D721Med (cell line): Measurements from ENCODE around the gene FOXO3.
"Not testable (repeated sequence)": the region's sequence is repeated elsewhere in the genome, so short reads cannot be mapped to it uniquely, and the experiment has no call there.

Experiments used
- DNase-seq: peaks from one replicate; pipeline ENCODE4 v3.0.0; 2011; ENCODE audit warnings: low spot score; ENCODE audit not compliant: insufficient read length
- FAIRE-seq: peaks from 2 replicates; lab custom pipeline; 2011; peaks lifted over from hg19 to GRCh38; lab: Jason Lieb, UNC
- TF ChIP-seq, protein P1 (sequence below): IDR thresholded peaks from 2 replicates; pipeline ENCODE4 v1.5.1; 2012; ENCODE audit warnings: mild to moderate bottlenecking, control low read depth; ENCODE audit not compliant: insufficient read depth; ENCODE audit errors: missing control alignments

FOXO3 gene

DNA sequence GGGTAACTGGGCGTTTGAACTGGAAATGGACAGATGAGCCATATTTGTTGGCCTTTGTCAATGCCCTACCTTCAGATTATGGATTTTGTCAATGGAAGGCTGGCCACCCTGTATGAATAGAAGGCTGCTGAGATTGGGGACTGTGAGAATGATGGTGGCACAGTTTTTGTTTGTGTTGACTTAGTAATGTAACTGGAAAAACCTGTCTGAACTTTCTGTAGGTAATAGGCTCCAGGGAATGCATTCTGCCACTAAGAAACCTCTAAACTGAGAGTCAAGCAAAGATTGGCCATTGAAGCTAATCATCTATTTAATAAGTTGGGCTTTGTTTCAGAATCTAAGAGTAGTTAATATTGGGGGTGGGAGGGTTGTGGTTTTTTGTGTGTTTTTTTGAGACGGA is 97.5 kb downstream of the FOXO3 start:
- no peak for FAIRE-seq
- TF ChIP-seq, protein P1, sequence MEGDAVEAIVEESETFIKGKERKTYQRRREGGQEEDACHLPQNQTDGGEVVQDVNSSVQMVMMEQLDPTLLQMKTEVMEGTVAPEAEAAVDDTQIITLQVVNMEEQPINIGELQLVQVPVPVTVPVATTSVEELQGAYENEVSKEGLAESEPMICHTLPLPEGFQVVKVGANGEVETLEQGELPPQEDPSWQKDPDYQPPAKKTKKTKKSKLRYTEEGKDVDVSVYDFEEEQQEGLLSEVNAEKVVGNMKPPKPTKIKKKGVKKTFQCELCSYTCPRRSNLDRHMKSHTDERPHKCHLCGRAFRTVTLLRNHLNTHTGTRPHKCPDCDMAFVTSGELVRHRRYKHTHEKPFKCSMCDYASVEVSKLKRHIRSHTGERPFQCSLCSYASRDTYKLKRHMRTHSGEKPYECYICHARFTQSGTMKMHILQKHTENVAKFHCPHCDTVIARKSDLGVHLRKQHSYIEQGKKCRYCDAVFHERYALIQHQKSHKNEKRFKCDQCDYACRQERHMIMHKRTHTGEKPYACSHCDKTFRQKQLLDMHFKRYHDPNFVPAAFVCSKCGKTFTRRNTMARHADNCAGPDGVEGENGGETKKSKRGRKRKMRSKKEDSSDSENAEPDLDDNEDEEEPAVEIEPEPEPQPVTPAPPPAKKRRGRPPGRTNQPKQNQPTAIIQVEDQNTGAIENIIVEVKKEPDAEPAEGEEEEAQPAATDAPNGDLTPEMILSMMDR = no peak
- DNase-seq = no peak

DNA sequence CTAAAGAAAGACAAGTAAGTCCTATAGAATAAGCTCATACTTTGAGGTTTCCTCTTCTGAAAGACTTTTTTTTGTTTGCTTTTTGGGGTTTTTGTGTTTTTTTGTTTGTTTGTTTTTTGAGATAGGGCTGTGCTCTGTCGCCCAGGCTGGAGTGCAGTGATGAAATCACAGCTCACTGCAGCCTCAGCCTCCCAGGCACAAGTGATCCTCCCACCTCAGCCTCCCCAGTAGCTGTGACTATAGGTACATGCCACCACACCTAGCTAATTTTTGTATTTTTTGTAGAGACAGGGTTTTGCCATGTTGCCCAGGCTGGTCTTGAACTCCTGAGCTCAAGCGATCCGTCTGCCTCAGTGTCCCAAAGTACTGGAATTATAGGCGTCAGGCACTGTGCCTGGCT is 98.1 kb downstream of the FOXO3 start:
- not testable (repeated sequence) for FAIRE-seq, DNase-seq

DNA sequence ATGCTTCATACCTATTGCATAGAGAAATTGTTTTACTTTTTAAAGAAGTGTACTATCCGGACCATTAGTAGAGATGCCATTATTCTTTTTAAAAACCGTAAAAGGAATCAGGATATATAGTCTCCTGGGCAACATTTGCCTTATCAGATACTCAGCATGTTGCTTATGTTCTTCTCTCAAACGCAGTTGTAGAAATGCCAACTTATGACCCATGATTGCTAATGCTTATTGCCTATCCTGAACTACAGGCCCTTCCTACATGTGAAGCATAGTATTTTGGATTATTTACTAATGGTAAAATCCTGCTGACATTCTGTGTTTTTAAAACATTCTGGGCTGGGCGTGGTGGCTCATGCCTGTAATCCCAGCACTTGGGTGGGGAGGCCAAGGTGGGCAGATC is 99.5 kb downstream of the FOXO3 start:
- no peak for FAIRE-seq
- DNase-seq = no peak
- TF ChIP-seq, protein P1 = no peak

DNA sequence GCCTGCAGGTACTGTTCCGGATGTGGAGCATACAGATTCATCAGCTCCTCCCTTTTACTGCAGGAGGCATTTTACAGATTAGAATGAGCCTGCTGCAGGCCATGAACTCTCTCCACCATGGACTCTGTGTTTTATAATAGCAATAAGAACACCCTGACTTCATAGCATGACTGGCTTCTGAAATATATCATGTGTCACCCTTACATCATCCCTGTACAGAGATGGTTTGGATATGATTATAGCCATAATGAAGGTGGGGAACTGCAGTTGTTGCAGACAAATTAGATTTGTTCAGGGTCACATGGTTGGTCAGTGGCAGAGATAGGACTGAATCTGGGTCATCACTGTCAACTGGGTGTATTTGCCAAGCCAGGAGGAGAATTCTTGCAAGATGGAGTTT is 100.7 kb downstream of the FOXO3 start:
- no peak for FAIRE-seq
- no peak for DNase-seq
- TF ChIP-seq, protein P1 = no peak

DNA sequence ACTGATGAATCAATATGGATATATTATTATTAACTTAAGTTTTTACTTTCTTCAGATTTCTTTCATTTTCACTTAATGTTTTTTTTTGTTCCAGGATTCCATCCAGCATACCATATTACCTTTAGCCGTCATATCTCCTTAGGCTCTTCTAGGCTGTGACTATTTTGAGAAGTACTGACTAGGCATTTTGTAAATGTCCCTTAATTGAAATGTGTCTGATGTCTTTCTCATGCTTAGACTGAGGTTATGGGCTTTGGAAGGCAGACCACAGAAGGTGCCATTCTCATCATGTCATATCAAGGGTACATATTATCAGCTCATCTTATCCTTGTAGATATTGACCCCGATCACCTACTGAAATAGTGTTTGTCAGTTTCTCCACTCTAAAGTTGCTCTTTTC is 101.3 kb downstream of the FOXO3 start:
- DNase-seq (no peak), FAIRE-seq (no peak)
- TF ChIP-seq, protein P1 = no peak

DNA sequence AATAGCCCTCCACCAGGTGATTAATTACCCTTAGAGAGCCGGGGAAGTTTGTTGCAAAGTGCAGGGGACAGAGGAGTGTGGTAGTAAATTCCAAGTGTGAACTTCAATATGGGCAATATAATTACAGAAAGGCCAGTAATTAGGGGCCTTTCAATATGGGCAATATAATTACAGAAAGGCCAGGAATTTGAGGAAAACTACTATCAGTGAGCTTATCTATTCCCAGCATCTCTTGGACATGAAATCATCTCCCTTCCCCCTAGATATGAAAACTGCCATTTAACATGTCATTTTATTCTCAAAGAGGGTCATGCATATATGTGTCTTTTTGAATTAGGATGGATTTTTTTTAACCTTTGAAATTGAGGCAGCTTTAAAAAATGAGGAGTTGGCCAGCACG is 102.0 kb downstream of the FOXO3 start:
- TF ChIP-seq, protein P1 = no peak
- no peak for DNase-seq
- FAIRE-seq = no peak

DNA sequence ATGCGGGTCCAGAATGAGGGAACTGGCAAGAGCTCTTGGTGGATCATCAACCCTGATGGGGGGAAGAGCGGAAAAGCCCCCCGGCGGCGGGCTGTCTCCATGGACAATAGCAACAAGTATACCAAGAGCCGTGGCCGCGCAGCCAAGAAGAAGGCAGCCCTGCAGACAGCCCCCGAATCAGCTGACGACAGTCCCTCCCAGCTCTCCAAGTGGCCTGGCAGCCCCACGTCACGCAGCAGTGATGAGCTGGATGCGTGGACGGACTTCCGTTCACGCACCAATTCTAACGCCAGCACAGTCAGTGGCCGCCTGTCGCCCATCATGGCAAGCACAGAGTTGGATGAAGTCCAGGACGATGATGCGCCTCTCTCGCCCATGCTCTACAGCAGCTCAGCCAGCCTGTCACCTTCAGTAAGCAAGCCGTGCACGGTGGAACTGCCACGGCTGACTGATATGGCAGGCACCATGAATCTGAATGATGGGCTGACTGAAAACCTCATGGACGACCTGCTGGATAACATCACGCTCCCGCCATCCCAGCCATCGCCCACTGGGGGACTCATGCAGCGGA is 102.9 kb downstream of the FOXO3 start:
- not testable (repeated sequence) for FAIRE-seq, DNase-seq

DNA sequence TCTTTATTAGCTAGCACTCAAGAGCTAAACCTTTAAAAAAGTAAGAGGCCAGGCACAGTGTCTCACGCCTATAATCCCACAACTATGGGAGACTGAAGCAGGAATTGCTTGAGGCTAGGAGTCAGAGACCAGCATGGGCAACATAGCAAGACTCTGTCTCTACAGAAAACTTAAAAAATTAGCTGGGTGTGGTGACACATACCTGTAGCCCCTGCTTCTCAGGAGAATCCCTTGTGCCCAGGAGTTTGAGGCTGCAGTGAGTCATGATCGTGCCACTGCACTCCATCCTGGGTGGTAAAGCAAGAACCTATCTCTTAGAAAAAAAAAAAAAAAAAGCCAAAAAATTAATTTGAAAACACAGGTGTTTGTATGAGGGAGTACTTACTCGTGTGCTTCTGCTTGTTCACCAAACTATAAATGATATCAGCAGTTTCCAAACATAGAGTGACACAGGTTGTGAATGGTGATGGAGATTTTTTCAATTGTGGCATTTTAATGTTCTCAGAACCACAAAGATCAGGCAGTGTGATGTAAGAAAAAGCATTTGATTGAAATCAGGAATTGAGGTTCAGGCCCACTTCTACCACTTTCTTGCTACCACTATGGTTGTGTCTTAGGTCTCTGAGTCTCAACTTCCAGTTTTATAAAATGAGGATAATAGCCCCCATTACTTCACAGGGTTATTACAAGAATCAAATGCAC is 104.9 kb downstream of the FOXO3 start:
- FAIRE-seq = no peak
- no peak for DNase-seq
- TF ChIP-seq, protein P1 = no peak
